Osteocyte (in vitro differentiated cells): Measurements from ENCODE around the gene UPP1. TPM values are rescaled to one million over a fixed set of nuclear protein-coding genes. Genes with fewer than 3 reads are reported as not detected.

Source experiments
- DNase-seq: peaks from one replicate; pipeline ENCODE4 v3.0.0; 2021; ENCODE audit warnings: mixed read lengths; ENCODE audit not compliant: unreplicated experiment; ENCODE audit errors: extremely low spot score
- H3K27ac Mint-ChIP-seq: one replicate; pipeline ENCODE4 v1.8.0; 2021; ENCODE audit warnings: mild to moderate bottlenecking, mixed read lengths; ENCODE audit not compliant: unreplicated experiment
- H3K27me3 Mint-ChIP-seq: one replicate; pipeline ENCODE4 v1.8.0; 2021; ENCODE audit warnings: mixed read lengths; ENCODE audit not compliant: unreplicated experiment
- H3K36me3 Mint-ChIP-seq: one replicate; pipeline ENCODE4 v1.8.0; 2021; ENCODE audit warnings: mixed read lengths; ENCODE audit not compliant: unreplicated experiment
- H3K4me1 Mint-ChIP-seq: one replicate; pipeline ENCODE4 v1.8.0; 2021; ENCODE audit warnings: mixed read lengths; ENCODE audit not compliant: unreplicated experiment
- H3K4me3 Mint-ChIP-seq: one replicate; pipeline ENCODE4 v1.8.0; 2021; ENCODE audit warnings: mild to moderate bottlenecking, moderate library complexity, mixed read lengths; ENCODE audit not compliant: unreplicated experiment
- H3K9me3 Mint-ChIP-seq: one replicate; pipeline ENCODE4 v1.8.0; 2021; ENCODE audit warnings: mixed read lengths; ENCODE audit not compliant: unreplicated experiment
- total RNA-seq: library from RNA; stranded (reverse); gene quantifications from 2 replicates; pipeline ENCODE4 v1.2.1, GENCODE V29; 2021
- TF ChIP-seq, protein P1 (sequence below): fragments of 200-600 bp; sonication (generic); IDR thresholded peaks from 2 replicates; pipeline ENCODE4 v1.5.0; 2021; ENCODE audit warnings: antibody characterized with exemption, mild to moderate bottlenecking, moderate library complexity

The UPP1 gene
- total RNA-seq, 1 donor from 2014 or later = 27.3 TPM

DNA sequence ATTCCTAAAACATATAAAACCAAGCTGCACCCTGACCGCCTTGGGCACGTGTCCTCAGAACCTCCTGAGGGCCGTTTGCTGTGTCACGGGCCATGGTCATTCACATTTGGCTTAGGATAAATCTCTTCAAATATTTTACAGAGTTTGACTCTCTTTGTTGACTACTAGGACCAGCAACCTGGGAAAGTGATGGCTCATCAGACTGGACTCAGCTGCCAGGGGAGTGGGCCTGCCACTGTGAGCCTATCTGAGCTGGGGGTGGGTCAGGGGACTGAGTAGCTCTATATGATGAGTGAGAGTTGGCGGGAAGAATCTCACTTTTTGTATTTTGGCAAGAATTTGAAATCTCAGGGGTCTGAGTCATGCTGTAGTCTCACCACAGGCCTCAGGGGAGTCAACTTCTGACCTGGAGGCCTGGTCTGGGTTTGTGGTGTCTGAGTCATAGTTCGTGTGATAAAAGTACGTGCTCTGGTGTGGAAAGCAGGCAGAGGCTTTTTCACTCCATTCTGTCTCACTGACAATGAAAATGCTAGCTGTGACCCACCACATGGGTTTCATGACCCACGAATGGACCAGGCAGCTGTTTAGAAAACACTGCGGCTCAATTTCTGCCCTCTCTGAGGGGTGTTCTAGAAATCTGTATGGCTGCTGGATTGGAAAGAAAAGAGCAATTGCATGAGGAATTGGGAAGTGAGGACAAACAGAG is 4.2 kb upstream of the UPP1 start:
- peak overlapping the region; percentile 16 for H3K4me3 Mint-ChIP-seq
- H3K27ac Mint-ChIP-seq = peak overlapping the region; percentile 97
- TF ChIP-seq, protein P1, sequence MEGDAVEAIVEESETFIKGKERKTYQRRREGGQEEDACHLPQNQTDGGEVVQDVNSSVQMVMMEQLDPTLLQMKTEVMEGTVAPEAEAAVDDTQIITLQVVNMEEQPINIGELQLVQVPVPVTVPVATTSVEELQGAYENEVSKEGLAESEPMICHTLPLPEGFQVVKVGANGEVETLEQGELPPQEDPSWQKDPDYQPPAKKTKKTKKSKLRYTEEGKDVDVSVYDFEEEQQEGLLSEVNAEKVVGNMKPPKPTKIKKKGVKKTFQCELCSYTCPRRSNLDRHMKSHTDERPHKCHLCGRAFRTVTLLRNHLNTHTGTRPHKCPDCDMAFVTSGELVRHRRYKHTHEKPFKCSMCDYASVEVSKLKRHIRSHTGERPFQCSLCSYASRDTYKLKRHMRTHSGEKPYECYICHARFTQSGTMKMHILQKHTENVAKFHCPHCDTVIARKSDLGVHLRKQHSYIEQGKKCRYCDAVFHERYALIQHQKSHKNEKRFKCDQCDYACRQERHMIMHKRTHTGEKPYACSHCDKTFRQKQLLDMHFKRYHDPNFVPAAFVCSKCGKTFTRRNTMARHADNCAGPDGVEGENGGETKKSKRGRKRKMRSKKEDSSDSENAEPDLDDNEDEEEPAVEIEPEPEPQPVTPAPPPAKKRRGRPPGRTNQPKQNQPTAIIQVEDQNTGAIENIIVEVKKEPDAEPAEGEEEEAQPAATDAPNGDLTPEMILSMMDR = no peak
- H3K9me3 Mint-ChIP-seq = no peaks in the 10 kb centered on the region
- H3K27me3 Mint-ChIP-seq = no peaks in the 10 kb centered on the region
- H3K36me3 Mint-ChIP-seq = no peaks in the 10 kb centered on the region
- peaks cover 56% of the 10 kb centered on the region for H3K4me1 Mint-ChIP-seq
- DNase-seq = peak; percentile 93

DNA sequence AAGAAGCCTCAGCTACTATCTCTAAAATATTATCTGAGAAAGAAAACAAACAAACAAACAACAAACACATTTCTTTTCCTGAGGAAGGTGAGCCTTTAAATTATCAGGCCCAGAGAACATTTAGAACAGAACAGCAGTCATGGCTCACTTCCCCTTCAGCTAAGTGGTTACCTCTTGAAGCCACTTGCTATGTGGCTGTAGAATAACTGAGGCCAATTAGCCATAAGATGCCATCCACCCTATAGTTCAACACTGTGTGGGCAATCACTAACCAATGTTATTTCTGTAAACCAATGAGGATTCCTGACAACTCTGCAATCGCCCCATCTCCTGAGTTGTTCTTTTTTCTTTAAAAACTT is 3.7 kb upstream of the UPP1 start:
- no peak for DNase-seq
- Mint-ChIP-seq H3K4me3 (no peak overlapping the region), H3K9me3 (no peaks in the 10 kb centered on the region), H3K27ac (peak overlapping the region; percentile 97), H3K4me1 (peaks cover 60% of the 10 kb centered on the region), H3K36me3 (no peaks in the 10 kb centered on the region), H3K27me3 (no peaks in the 10 kb centered on the region)
- TF ChIP-seq, protein P1 = no peak

DNA sequence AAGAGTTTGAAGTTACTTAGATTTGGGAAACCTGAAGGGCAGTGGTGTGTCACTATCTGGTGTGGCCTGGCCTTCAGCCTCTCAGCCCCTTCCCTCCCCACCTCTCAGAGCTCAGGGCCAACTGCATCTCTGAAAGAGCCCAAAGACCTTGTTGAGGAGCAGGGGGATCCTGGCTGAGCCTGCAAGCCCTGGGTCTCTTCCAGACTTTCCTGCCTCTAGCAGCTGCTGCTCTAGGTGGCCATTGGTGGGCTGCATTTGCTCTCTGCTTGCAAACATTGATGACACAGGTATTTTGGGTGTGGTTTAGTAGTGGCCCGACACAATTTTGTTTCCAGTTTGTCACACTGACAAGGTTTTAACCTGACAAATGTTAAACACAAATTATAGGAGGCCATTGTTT is 3.1 kb upstream of the UPP1 start:
- Mint-ChIP-seq H3K9me3 (no peaks in the 10 kb centered on the region), H3K27me3 (no peaks in the 10 kb centered on the region), H3K4me1 (peaks cover 66% of the 10 kb centered on the region), H3K27ac (peak overlapping the region; percentile 97), H3K4me3 (no peak overlapping the region), H3K36me3 (peaks cover under 1% of the 10 kb centered on the region)
- TF ChIP-seq, protein P1 = no peak
- DNase-seq = no peak

DNA sequence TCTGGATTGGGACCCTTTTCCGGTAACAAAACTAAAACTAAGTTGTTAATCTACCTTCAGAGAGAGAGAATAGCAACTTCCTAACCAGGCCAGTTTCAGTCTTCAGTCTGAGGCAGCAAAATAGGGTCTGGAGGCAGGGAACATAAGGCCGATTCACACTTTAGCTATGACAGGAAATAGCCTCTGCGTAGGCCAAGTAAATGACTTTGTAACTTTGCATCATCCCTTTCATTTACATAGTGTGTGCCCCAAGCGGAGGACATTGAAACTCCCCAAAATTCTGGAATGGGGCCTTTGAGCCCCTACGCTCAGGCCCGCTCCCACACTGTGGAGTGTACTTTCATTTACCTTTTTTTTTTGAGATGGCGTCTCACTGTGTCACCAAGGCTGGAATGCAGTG is 1.7 kb upstream of the UPP1 start:
- Mint-ChIP-seq H3K4me1 (peaks cover 80% of the 10 kb centered on the region), H3K36me3 (peaks cover 9% of the 10 kb centered on the region), H3K27ac (peak overlapping the region; percentile 85), H3K9me3 (no peaks in the 10 kb centered on the region), H3K4me3 (no peak overlapping the region), H3K27me3 (no peaks in the 10 kb centered on the region)
- DNase-seq = peak; percentile 40
- TF ChIP-seq, protein P1 = no peak

DNA sequence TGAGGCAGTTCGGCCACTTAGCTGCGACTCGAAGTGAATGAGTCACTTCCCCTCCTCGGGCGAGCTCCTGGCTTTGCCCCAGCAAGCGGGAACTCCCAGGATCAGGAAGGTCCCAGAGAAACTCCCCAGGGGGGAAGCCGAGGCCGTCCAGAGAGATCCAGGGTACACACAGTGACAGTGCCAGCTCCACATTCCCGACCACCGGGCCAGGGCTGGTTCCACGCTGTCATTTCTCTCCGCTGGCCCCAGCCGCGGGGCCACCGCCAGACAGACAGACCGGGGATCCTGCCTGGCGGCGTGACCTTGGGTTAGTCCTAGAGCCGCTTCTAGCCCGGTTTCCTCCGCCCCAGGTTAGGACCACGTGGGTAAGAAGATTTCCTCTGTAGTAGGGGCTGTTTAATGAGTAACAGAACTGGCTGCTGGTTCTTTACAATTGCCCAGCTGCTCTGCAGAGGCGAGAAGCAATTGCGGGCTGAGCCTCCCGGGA is 463 bp upstream of the UPP1 start:
- no peaks in the 10 kb centered on the region for H3K9me3 Mint-ChIP-seq
- H3K27me3 Mint-ChIP-seq = no peaks in the 10 kb centered on the region
- TF ChIP-seq, protein P1 = no peak
- peaks cover 79% of the 10 kb centered on the region for H3K4me1 Mint-ChIP-seq
- H3K4me3 Mint-ChIP-seq = peak overlapping the region; percentile 80
- H3K27ac Mint-ChIP-seq = peak overlapping the region; percentile 98
- peak; percentile 93 for DNase-seq
- H3K36me3 Mint-ChIP-seq = peaks cover 11% of the 10 kb centered on the region
